Cardiac muscle cell (in vitro differentiated cells and primary cell): ENCODE results near the gene AUTS2. TPM values are rescaled to one million over a fixed set of nuclear protein-coding genes. Genes with fewer than 3 reads are reported as not detected.

Experiments used
- DNase-seq, 2 donors: peaks; one replicate each; pipeline versions ENCODE4 v3.0.0 to v3.0.0-alpha.2; 2010 to 2017; ENCODE audit warnings: low read depth in 1 of 2, low spot score in 1 of 2
- H3K27ac ChIP-seq: fragments of 200-600 bp; sonication (generic); 2 replicates; pipeline ENCODE4 v1.5.1; 2016
- H3K27me3 ChIP-seq: fragments of 200-600 bp; sonication (generic); 2 replicates; pipeline ENCODE4 v1.6.0; 2016; ENCODE audit warnings: control low read depth
- H3K36me3 ChIP-seq: fragments of 200-600 bp; sonication (generic); 2 replicates; pipeline ENCODE4 v1.5.1; 2016; ENCODE audit warnings: control low read depth
- H3K4me1 ChIP-seq: fragments of 200-600 bp; sonication (generic); 2 replicates; pipeline ENCODE4 v1.8.1; 2017; ENCODE audit warnings: low read depth, mild to moderate bottlenecking, mixed run types
- H3K4me3 ChIP-seq: fragments of 200-600 bp; sonication (generic); 2 replicates; pipeline ENCODE4 v1.5.1; 2016; ENCODE audit warnings: mild to moderate bottlenecking
- H3K9me3 ChIP-seq: fragments of 200-600 bp; sonication (generic); 2 replicates; pipeline ENCODE4 v1.5.1; 2017; ENCODE audit warnings: low read depth, mild to moderate bottlenecking, control low read depth
- CTCF ChIP-seq: IDR thresholded peaks from 2 replicates; pipeline ENCODE4 v1.5.1; 2012; ENCODE audit warnings: low read depth, mild to moderate bottlenecking, low read length
- polyA plus RNA-seq: library from polyadenylated mRNA; unstranded; fragments of >200 nt; fragmentation: Nextera tagmentation; extraction: Ambion mirVana; gene quantifications from 2 replicates; pipeline ENCODE4 v1.2.1, GENCODE V29; 2016
- total RNA-seq: library from RNA; depleted of rRNA; stranded (reverse); fragments of >200 nt; gene quantifications from 2 replicates; pipeline ENCODE4 v1.2.3, GENCODE V29; 2016

AUTS2 gene
- total and polyA plus RNA-seq, 2 experiments from 2014 or later = 41.0 to 45.5 TPM

- H3K4me1 ChIP-seq = peaks cover 5% of the 10 kb centered on the region
- H3K4me3 ChIP-seq = no peak overlapping the region
- H3K27me3 ChIP-seq = no peaks in the 10 kb centered on the region
- no peaks in the 10 kb centered on the region for H3K9me3 ChIP-seq
- TF ChIP-seq CTCF = no peak
- H3K27ac ChIP-seq = no peak overlapping the region
- no peaks in the 10 kb centered on the region for H3K36me3 ChIP-seq
- no peak for DNase-seq
These were observed 818.2 kb downstream of the AUTS2 start for GRCh38 chr7:70416347-70416985.

- no peak for DNase-seq
- Histone ChIP-seq H3K9me3 (no peaks in the 10 kb centered on the region), H3K36me3 (no peaks in the 10 kb centered on the region), H3K4me1 (peaks cover 5% of the 10 kb centered on the region), H3K27ac (no peak overlapping the region), H3K27me3 (no peaks in the 10 kb centered on the region), H3K4me3 (no peak overlapping the region)
- no peak for TF ChIP-seq CTCF
These were observed 818.8 kb downstream of the AUTS2 start for GRCh38 chr7:70416986-70417655.

- Histone ChIP-seq H3K27ac (no peak overlapping the region), H3K4me3 (no peak overlapping the region), H3K36me3 (no peaks in the 10 kb centered on the region), H3K9me3 (no peaks in the 10 kb centered on the region), H3K27me3 (no peaks in the 10 kb centered on the region), H3K4me1 (peaks cover 5% of the 10 kb centered on the region)
- no peak for DNase-seq
- TF ChIP-seq CTCF = no peak
These were observed 821.5 kb downstream of the AUTS2 start for GRCh38 chr7:70419526-70420380.

- H3K9me3 ChIP-seq = no peaks in the 10 kb centered on the region
- no peak overlapping the region for H3K4me3 ChIP-seq
- peaks cover 5% of the 10 kb centered on the region for H3K4me1 ChIP-seq
- H3K36me3 ChIP-seq = no peaks in the 10 kb centered on the region
- no peak for DNase-seq
- no peak overlapping the region for H3K27ac ChIP-seq
- TF ChIP-seq CTCF = no peak
- no peaks in the 10 kb centered on the region for H3K27me3 ChIP-seq
These were observed 822.0 kb downstream of the AUTS2 start for GRCh38 chr7:70420381-70420662.

GRCh38 chr7:70421319-70421718 lies 823.0 kb downstream of the AUTS2 start:
- Histone ChIP-seq H3K4me1 (no peaks in the 10 kb centered on the region), H3K4me3 (no peak overlapping the region), H3K27ac (no peak overlapping the region), H3K9me3 (no peaks in the 10 kb centered on the region), H3K36me3 (no peaks in the 10 kb centered on the region), H3K27me3 (no peaks in the 10 kb centered on the region)
- DNase-seq = no peak
- TF ChIP-seq CTCF = no peak
